Common myeloid progenitor, CD34-positive (primary cell): ENCODE measurements around the gene TACR1. TPM values are rescaled to one million over a fixed set of nuclear protein-coding genes. Genes with fewer than 3 reads are reported as not detected.
"Not testable (repeated sequence)": the region's sequence is repeated elsewhere in the genome, so short reads cannot be mapped to it uniquely, and the experiment has no call there.

ENCODE experiments used
- CTCF ChIA-PET: fragments of 350-600 bp; sonication (Branson Sonifier 250); formaldehyde crosslinking; loops from one replicate; lab custom pipeline; 2021; ENCODE audit warnings: antibody characterized with exemption; lab: Charles Lee
- POLR2A ChIA-PET: fragments of 350-600 bp; sonication (Branson Sonifier 250); formaldehyde crosslinking; loops from one replicate; lab custom pipeline; 2021; ENCODE audit warnings: antibody characterized with exemption; lab: Charles Lee
- DNase-seq, 3 donors: peaks; one replicate each; pipeline versions ENCODE4 v3.0.0 to v3.0.0-alpha.2; 2013
- H3K27ac ChIP-seq, 2 experiments: 1 replicate in 1 of 2; 2 replicates in 1 of 2; pipeline ENCODE4 v1.7.0; 2013; ENCODE audit warnings: inconsistent platforms in 2 of 2, low read length in 2 of 2, mild to moderate bottlenecking in 2 of 2, low read depth in 1 of 2, moderate library complexity in 1 of 2; ENCODE audit not compliant: severe bottlenecking in 2 of 2, insufficient read depth in 1 of 2, poor library complexity in 1 of 2
- H3K27me3 ChIP-seq, 5 experiments: replicated peaks in 2 of 5; 1 replicate in 3 of 5; 2 replicates in 2 of 5; pipeline versions ENCODE4 v1.6.1 to v1.7.0; 2013; ENCODE audit warnings: low read length in 4 of 5, mild to moderate bottlenecking in 2 of 5, moderate library complexity in 2 of 5, inconsistent platforms in 1 of 5; ENCODE audit not compliant: insufficient read depth in 5 of 5, control insufficient read depth in 4 of 5
- H3K36me3 ChIP-seq, 4 experiments: 1 replicate in 2 of 4; 2 replicates in 2 of 4; pipeline versions ENCODE4 v1.6.1 to v1.7.0; 2013; ENCODE audit warnings: low read length in 3 of 4, control low read depth in 1 of 4, mild to moderate bottlenecking in 1 of 4; ENCODE audit not compliant: control insufficient read depth in 4 of 4, insufficient read depth in 4 of 4
- H3K4me1 ChIP-seq, 4 experiments: 1 replicate in 3 of 4; 2 replicates in 1 of 4; pipeline versions ENCODE4 v1.6.1 to v1.7.1; 2013; ENCODE audit warnings: low read length in 3 of 4, mild to moderate bottlenecking in 3 of 4, control low read depth in 1 of 4, inconsistent platforms in 1 of 4, moderate library complexity in 1 of 4; ENCODE audit not compliant: control insufficient read depth in 4 of 4, insufficient read depth in 4 of 4; ENCODE audit errors: control extremely low read depth in 1 of 4
- H3K4me3 ChIP-seq, 7 experiments: 1 replicate in 4 of 7; 2 replicates in 3 of 7; pipeline versions ENCODE4 v1.5.1 to v1.7.0; 2013; ENCODE audit warnings: mild to moderate bottlenecking in 7 of 7, low read length in 6 of 7, moderate library complexity in 6 of 7, inconsistent platforms in 2 of 7, low read depth in 2 of 7, control low read depth in 1 of 7; ENCODE audit not compliant: insufficient read depth in 4 of 7, control insufficient read depth in 1 of 7; ENCODE audit errors: extremely low read depth in 1 of 7
- H3K9me3 ChIP-seq, 5 experiments: 1 replicate in 4 of 5; 2 replicates in 1 of 5; pipeline versions ENCODE4 v1.6.1 to v1.7.1; 2013; ENCODE audit warnings: low read length in 4 of 5, mild to moderate bottlenecking in 2 of 5, inconsistent platforms in 1 of 5, low read depth in 1 of 5, moderate library complexity in 1 of 5; ENCODE audit not compliant: control insufficient read depth in 4 of 5, insufficient read depth in 2 of 5; ENCODE audit errors: control extremely low read depth in 1 of 5
- WGBS: methylation state at CpG from one replicate; pipeline ENCODE4 v1.1.5; 2013; ENCODE audit not compliant: insufficient coverage; 5-methylcytosine and 5-hydroxymethylcytosine counted together
- polyA plus RNA-seq: library from polyadenylated mRNA; unstranded; fragments of 120-200 nt; gene quantifications from one replicate; pipeline ENCODE4 v1.2.1, GENCODE V29; 2013

Gene TACR1, protein sequence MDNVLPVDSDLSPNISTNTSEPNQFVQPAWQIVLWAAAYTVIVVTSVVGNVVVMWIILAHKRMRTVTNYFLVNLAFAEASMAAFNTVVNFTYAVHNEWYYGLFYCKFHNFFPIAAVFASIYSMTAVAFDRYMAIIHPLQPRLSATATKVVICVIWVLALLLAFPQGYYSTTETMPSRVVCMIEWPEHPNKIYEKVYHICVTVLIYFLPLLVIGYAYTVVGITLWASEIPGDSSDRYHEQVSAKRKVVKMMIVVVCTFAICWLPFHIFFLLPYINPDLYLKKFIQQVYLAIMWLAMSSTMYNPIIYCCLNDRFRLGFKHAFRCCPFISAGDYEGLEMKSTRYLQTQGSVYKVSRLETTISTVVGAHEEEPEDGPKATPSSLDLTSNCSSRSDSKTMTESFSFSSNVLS
- polyA plus RNA-seq = 0.05 TPM

GRCh38 chr2:75199428-75200011 is at the start of gene TACR1:
Gene TACR1, minus strand, starts transcription at chr2:75199520. Its CDS starts 586 bp downstream, at chr2:75198934.
- CTCF ChIA-PET = interaction anchor here (0.6 to 3.0 kb wide), 19 partner anchors 9 to 1207 kb away, joined by 3 to 17 read pairs (median 4); no protein-coding TSS in a partner anchor
- peak within 1 kb of the TSS; percentile 0 to 73 (median 51) for H3K4me3 ChIP-seq
- H3K9me3 ChIP-seq = no peaks in the 10 kb centered on the region

DNA sequence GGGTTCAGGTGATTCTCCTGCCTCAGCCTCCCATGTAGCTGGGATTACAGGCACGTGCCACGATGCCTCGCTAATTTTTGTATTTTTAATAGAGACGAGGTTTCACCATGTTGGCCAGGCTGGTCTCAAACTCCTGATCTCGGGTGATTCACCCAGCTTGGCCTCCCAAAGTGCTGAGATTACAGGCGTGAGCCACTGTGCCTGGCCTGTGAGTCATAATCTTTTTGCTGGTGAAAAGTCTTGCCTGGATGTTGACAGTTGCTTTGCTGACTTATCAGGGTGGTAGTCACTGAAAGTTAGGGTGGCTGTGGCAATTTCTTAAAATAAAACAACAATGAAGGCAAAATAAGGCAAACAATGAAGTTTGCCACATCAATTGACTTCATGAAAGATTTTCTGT is 49.3 kb upstream of the TACR1 start:
- DNase-seq, POLR2A ChIA-PET, CTCF ChIA-PET, H3K27me3 ChIP-seq, H3K27ac ChIP-seq, H3K36me3 ChIP-seq, H3K4me3 ChIP-seq, H3K4me1 ChIP-seq: not testable (repeated sequence)
- peaks cover 0 to 13% (median 4%) of the 10 kb centered on the region in 5 experiments for H3K9me3 ChIP-seq
- WGBS = 100% methylated on average over 6 of the region's 6 CpGs

More at GRCh38 chr2:75199428-75200011, at the start of gene TACR1:
- H3K27me3 ChIP-seq = peaks cover 0 to 57% (median 29%) of the 10 kb centered on the region in 5 experiments
- WGBS = under 1% methylated on average over 46 of the region's 46 CpGs
- no peaks in the 10 kb centered on the region for H3K36me3 ChIP-seq
- peak; percentile 73 to 87 (median 85) for DNase-seq
- POLR2A ChIA-PET = no interaction called here
- no peak within 1 kb of the TSS for H3K27ac ChIP-seq
- peaks cover 0 to 25% (median 16%) of the 10 kb centered on the region in 4 experiments for H3K4me1 ChIP-seq

DNA sequence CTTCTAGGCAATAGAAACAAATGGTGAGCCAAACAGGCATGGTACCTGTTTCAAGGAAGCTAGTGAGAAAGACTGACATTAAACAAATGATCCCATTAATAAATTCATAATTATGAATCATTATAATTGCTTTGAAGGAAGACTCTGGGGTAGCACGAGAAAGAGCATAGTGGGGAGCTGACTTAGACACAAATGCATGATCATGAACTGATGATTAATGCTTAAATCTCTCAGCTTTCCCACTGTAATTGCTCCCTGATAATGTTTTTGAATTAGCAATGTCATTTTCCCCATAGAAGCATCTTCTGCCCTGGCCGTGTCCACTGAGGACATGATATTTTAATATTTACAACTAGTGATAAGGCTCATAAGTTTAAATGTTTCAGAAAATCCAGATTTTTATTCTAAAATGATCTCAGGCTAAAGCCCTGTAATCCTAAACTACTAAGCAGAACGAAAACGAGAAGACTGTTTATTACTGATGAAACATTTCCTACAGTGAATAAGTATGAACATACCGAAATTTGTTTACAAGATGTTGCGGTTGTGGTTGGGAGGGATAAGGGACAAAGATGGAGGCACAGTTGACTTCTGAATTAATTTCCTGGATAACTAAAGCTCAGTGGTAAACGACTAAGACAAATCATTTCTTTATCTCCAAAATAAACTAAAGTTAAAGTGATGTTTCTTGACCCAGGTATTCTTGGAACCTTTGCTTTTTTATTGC is 47.3 kb upstream of the TACR1 start:
- H3K27me3 ChIP-seq = no peaks in the 10 kb centered on the region
- H3K9me3 ChIP-seq = peaks cover 4 to 24% (median 8%) of the 10 kb centered on the region in 5 experiments
- no peak for DNase-seq
- H3K4me1 ChIP-seq = no peaks in the 10 kb centered on the region
- H3K4me3 ChIP-seq = no peak overlapping the region
- 80% methylated on average over 1 of the region's 7 CpGs for WGBS
- ChIA-PET CTCF (no interaction called here), POLR2A (no interaction called here)
- H3K36me3 ChIP-seq = no peaks in the 10 kb centered on the region
- H3K27ac ChIP-seq = no peak overlapping the region

- WGBS = 93% methylated on average over 8 of the region's 9 CpGs
- H3K4me1 ChIP-seq = no peaks in the 10 kb centered on the region
- DNase-seq = no peak
- no peaks in the 10 kb centered on the region for H3K36me3 ChIP-seq
- ChIA-PET POLR2A (no interaction called here), CTCF (interaction anchor here (0.7 to 0.9 kb wide), 2 partner anchors 11 to 59 kb away, joined by 3 read pairs; no protein-coding TSS in a partner anchor)
- no peak overlapping the region for H3K4me3 ChIP-seq
- peaks cover 4 to 14% (median 4%) of the 10 kb centered on the region in 5 experiments for H3K9me3 ChIP-seq
- no peak overlapping the region for H3K27ac ChIP-seq
- H3K27me3 ChIP-seq = peaks cover 0 to 2% (median 0%) of the 10 kb centered on the region in 5 experiments
These were observed 43.9 kb upstream of the TACR1 start for GRCh38 chr2:75243219-75243618.

DNA sequence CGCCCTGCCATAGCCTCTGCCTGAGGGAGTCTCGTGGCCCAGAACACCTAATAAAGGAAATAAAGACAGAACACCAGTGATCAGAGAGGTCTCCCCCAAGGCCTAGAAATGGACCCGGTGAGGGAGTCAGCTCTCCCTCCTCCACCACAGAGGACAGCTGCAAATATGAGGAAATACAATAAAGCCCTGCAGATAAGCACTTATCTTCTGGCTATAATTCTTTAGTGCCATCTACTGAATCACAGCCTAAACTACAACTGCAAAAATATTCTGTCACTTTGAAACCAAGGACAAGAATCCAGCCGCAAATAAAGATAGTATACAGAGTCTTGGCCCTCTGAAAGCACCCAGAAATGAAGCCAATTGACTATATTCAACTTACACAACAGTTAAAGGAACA is 42.4 kb upstream of the TACR1 start:
- H3K27ac ChIP-seq = no peak overlapping the region
- CTCF ChIA-PET = interaction anchor here (0.9 kb wide), 1 partner anchor 41 kb away, joined by 4 read pairs; no protein-coding TSS in a partner anchor
- no peaks in the 10 kb centered on the region for H3K36me3 ChIP-seq
- POLR2A ChIA-PET = no interaction called here
- whole genome bisulfite sequencing = 100% methylated on average over 3 of the region's 4 CpGs
- DNase-seq = peak in 2 of 3 donors; percentile 2 to 6
- no peak overlapping the region for H3K4me3 ChIP-seq
- peaks cover 4 to 14% (median 4%) of the 10 kb centered on the region in 5 experiments for H3K9me3 ChIP-seq
- H3K4me1 ChIP-seq = no peaks in the 10 kb centered on the region
- H3K27me3 ChIP-seq = peaks cover 0 to 2% (median 0%) of the 10 kb centered on the region in 5 experiments

DNA sequence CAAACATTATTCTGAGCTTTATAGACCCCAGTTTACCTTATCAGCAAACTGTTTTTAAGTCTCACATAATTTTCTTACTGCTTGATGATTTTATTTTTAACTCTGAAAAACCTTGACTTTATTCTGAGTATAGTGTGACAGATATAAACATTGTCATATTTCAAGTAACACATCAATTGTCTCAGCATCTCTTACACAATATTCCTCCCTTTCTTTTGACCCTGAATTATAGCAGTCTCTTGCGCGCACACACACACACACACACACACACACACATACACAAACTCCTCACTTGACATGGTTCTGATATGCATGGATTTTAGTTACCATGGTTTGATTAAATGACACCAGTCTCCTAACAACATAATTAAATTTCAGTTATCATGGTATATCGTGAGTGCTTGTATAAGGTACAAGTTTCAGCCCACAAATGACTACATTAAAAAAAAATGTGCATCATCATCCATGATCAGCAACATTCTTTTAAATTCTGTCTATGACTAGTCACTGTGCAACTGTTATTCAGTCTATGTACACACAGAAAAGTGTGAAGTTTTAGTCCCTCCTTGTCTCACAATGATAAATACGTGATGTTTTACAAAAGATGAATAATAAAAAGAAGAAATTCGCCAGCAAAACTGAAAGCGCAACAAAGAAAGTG is 39.5 kb upstream of the TACR1 start:
- Histone ChIP-seq H3K27ac (no peak overlapping the region), H3K9me3 (peaks cover 4 to 14% (median 4%) of the 10 kb centered on the region in 5 experiments), H3K27me3 (peaks cover 0 to 2% (median 0%) of the 10 kb centered on the region in 5 experiments), H3K4me1 (no peaks in the 10 kb centered on the region), H3K36me3 (no peaks in the 10 kb centered on the region), H3K4me3 (no peak overlapping the region)
- CTCF ChIA-PET = interaction anchor here (1.2 kb wide), 1 partner anchor 166 kb away, joined by 3 read pairs; no protein-coding TSS in a partner anchor
- 89% methylated on average over 4 of the region's 6 CpGs for WGBS
- no peak for DNase-seq
- POLR2A ChIA-PET = no interaction called here
